Skin epidermis (tissue), 12 donors: ENCODE results near the gene MS4A12.
"Not testable (repeated sequence)": the region's sequence is repeated elsewhere in the genome, so short reads cannot be mapped to it uniquely, and the experiment has no call there.

ENCODE experiments used
- H3K27ac ChIP-seq, 21 experiments: fragments of 200-600 bp; sonication (generic) in 11 of 21; one replicate each; pipeline ENCODE4 v1.5.0; 2020; ENCODE audit warnings: mild to moderate bottlenecking in 3 of 21, inconsistent platforms in 2 of 21, moderate library complexity in 2 of 21
- H3K4me3 ChIP-seq, 7 experiments: fragments of 200-600 bp; sonication (generic) in 2 of 7; one replicate each; pipeline ENCODE4 v1.5.0; 2020; ENCODE audit warnings: inconsistent platforms in 2 of 7, mild to moderate bottlenecking in 2 of 7, moderate library complexity in 1 of 7

Gene MS4A12

GRCh38 chr11:60492488-60493009 is at the start of gene MS4A12:
TSS of gene MS4A12 (plus strand) at chr11:60492778. CDS start at chr11:60497319, 4,541 bp downstream.
- Histone ChIP-seq H3K27ac (no peak within 1 kb of the TSS), H3K4me3 (no peak within 1 kb of the TSS)

- no peak overlapping the region for H3K4me3 ChIP-seq
- no peak overlapping the region for H3K27ac ChIP-seq
Measured at GRCh38 chr11:60447070-60447469, 45.5 kb upstream of the MS4A12 start.

GRCh38 chr11:60447846-60448245 is 44.7 kb upstream of the MS4A12 start:
- Histone ChIP-seq H3K27ac (no peak overlapping the region), H3K4me3 (no peak overlapping the region)

- H3K4me3 ChIP-seq, H3K27ac ChIP-seq: not testable (repeated sequence)
Measured at GRCh38 chr11:60451185-60451584, 41.4 kb upstream of the MS4A12 start.

- Histone ChIP-seq H3K4me3 (no peak overlapping the region), H3K27ac (no peak overlapping the region)
Measured at GRCh38 chr11:60454212-60454611, 38.4 kb upstream of the MS4A12 start.

- Histone ChIP-seq H3K4me3 (no peak within 1 kb of the TSS), H3K27ac (peak within 1 kb of the TSS in 3 of 21 experiments; percentile 20 to 51 (median 50))
Measured at GRCh38 chr11:60455531-60456042, 37.0 kb upstream of the MS4A12 start, which contains the start of gene MS4A1. TSS of gene MS4A1 (plus strand) at chr11:60455847. CDS start at chr11:60462375, 6,528 bp downstream.

- Histone ChIP-seq H3K4me3 (no peak overlapping the region), H3K27ac (peak overlapping the region in 1 of 21 experiments; percentile 50)
Measured at GRCh38 chr11:60457576-60457975, 35.0 kb upstream of the MS4A12 start.

GRCh38 chr11:60459345-60459744 is 33.2 kb upstream of the MS4A12 start:
- Histone ChIP-seq H3K4me3 (no peak overlapping the region), H3K27ac (no peak overlapping the region)

- no peak overlapping the region for H3K4me3 ChIP-seq
- no peak overlapping the region for H3K27ac ChIP-seq
Measured at GRCh38 chr11:60468829-60469228, 23.7 kb upstream of the MS4A12 start.

GRCh38 chr11:60469723-60470122 is 22.9 kb upstream of the MS4A12 start:
- Histone ChIP-seq H3K27ac (no peak overlapping the region), H3K4me3 (no peak overlapping the region)

GRCh38 chr11:60477035-60477445 is 15.5 kb upstream of the MS4A12 start:
- H3K27ac ChIP-seq: no peak overlapping the region
- no peak overlapping the region for H3K4me3 ChIP-seq

GRCh38 chr11:60482361-60482760 is 10.2 kb upstream of the MS4A12 start:
- H3K27ac ChIP-seq: no peak overlapping the region

GRCh38 chr11:60485987-60486386 is 6.6 kb upstream of the MS4A12 start:
- H3K4me3 ChIP-seq: no peak overlapping the region
- H3K27ac ChIP-seq: no peak overlapping the region

More at GRCh38 chr11:60482361-60482760, 10.2 kb upstream of the MS4A12 start:
- no peak overlapping the region for H3K4me3 ChIP-seq

GRCh38 chr11:60493454-60493853 is 876 bp downstream of the MS4A12 start:
- H3K27ac ChIP-seq: no peak overlapping the region

GRCh38 chr11:60498399-60498798 is 5.8 kb downstream of the MS4A12 start:
- Histone ChIP-seq H3K4me3 (no peak overlapping the region), H3K27ac (peak overlapping the region in 1 of 21 experiments; percentile 4)

More at GRCh38 chr11:60493454-60493853, 876 bp downstream of the MS4A12 start:
- H3K4me3 ChIP-seq: no peak overlapping the region

- no peak overlapping the region for H3K27ac ChIP-seq
- no peak overlapping the region for H3K4me3 ChIP-seq
Measured at GRCh38 chr11:60498853-60499252, 6.3 kb downstream of the MS4A12 start.

- Histone ChIP-seq H3K27ac (no peak overlapping the region), H3K4me3 (no peak overlapping the region)
Measured at GRCh38 chr11:60500276-60500910, 7.8 kb downstream of the MS4A12 start.

GRCh38 chr11:60502221-60502775 is 9.7 kb downstream of the MS4A12 start:
- H3K4me3 ChIP-seq: no peak overlapping the region

GRCh38 chr11:60504219-60504905 is 11.8 kb downstream of the MS4A12 start:
- Histone ChIP-seq H3K27ac (no peak overlapping the region), H3K4me3 (no peak overlapping the region)

More at GRCh38 chr11:60502221-60502775, 9.7 kb downstream of the MS4A12 start:
- H3K27ac ChIP-seq: no peak overlapping the region

- H3K27ac ChIP-seq, H3K4me3 ChIP-seq: not testable (repeated sequence)
Measured at GRCh38 chr11:60509609-60510008, 17.0 kb downstream of the MS4A12 start.
